Lower leg skin (tissue), 3 donors: ENCODE results near the gene STPG2.

Experiments used
- POLR2A ChIP-seq, 2 donors: fragments of 450-650 bp; IDR thresholded peaks; one replicate each; pipeline ENCODE4 v1.6.1; 2016 to 2017; ENCODE audit warnings: antibody characterized with exemption in 2 of 2, mild to moderate bottlenecking in 1 of 2, moderate library complexity in 1 of 2
- TF ChIP-seq, protein P1 (sequence below), 3 donors: fragments of 450-650 bp; IDR thresholded peaks; one replicate each; pipeline ENCODE4 v1.5.1; 2016; ENCODE audit warnings: antibody characterized with exemption in 3 of 3, mild to moderate bottlenecking in 3 of 3, moderate library complexity in 2 of 3

- TF ChIP-seq, protein P1, sequence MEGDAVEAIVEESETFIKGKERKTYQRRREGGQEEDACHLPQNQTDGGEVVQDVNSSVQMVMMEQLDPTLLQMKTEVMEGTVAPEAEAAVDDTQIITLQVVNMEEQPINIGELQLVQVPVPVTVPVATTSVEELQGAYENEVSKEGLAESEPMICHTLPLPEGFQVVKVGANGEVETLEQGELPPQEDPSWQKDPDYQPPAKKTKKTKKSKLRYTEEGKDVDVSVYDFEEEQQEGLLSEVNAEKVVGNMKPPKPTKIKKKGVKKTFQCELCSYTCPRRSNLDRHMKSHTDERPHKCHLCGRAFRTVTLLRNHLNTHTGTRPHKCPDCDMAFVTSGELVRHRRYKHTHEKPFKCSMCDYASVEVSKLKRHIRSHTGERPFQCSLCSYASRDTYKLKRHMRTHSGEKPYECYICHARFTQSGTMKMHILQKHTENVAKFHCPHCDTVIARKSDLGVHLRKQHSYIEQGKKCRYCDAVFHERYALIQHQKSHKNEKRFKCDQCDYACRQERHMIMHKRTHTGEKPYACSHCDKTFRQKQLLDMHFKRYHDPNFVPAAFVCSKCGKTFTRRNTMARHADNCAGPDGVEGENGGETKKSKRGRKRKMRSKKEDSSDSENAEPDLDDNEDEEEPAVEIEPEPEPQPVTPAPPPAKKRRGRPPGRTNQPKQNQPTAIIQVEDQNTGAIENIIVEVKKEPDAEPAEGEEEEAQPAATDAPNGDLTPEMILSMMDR (IDR thresholded peaks at IDR 0.05) = no peak
- no peak for TF ChIP-seq POLR2A (IDR thresholded peaks at IDR 0.05)
Measured at GRCh38 chr4:97558204-97558778, 585.0 kb downstream of the STPG2 start.
